Activated CD8-positive, alpha-beta memory T cell treated with anti-CD3 and anti-CD28 coated beads, Interleukin-2, amount 50 U/mL, for 24 hours (primary cell): ENCODE results near the gene ACTN1.

ENCODE experiments used
- DNase-seq: peaks from one replicate; pipeline ENCODE4 v3.0.0-alpha.2; 2020; ENCODE audit errors: extremely low read depth

ACTN1 gene

GRCh38 chr14:68824517-68825347 lies 154.4 kb downstream of the ACTN1 start:
- no peak for DNase-seq

- DNase-seq, result no peak
These were observed 154.9 kb downstream of the ACTN1 start for GRCh38 chr14:68824207-68824516.
